ACC112 (cell line): ENCODE data around the gene LSAMP.

Source experiments
- H2AFZ ChIP-seq: fragments of 200-600 bp; sonication (generic); one replicate; pipeline ENCODE4 v1.6.0; 2017; ENCODE audit warnings: antibody characterized with exemption, low read length; ENCODE audit not compliant: unreplicated experiment
- H3K27ac ChIP-seq: fragments of 200-600 bp; sonication (generic); 2 replicates; pipeline ENCODE4 v1.5.1; 2014; ENCODE audit warnings: low read depth, mild to moderate bottlenecking, antibody characterized with exemption, low read length, moderate library complexity
- H3K27me3 ChIP-seq: fragments of 200-600 bp; sonication (generic); 2 replicates; pipeline ENCODE4 v1.6.1; 2014; ENCODE audit warnings: mild to moderate bottlenecking, antibody characterized with exemption, low read length, moderate library complexity, mixed read lengths; ENCODE audit not compliant: insufficient read depth
- H3K36me3 ChIP-seq: fragments of 200-600 bp; sonication (generic); 2 replicates; pipeline ENCODE4 v1.6.1; 2016; ENCODE audit warnings: mild to moderate bottlenecking, antibody characterized with exemption, low read length, moderate library complexity, mixed read lengths; ENCODE audit not compliant: insufficient read depth
- H3K4me1 ChIP-seq: fragments of 200-600 bp; sonication (generic); one replicate; pipeline ENCODE4 v1.6.1; 2016; ENCODE audit warnings: low read length, mixed read lengths; ENCODE audit not compliant: insufficient read depth, unreplicated experiment, control insufficient read depth
- H3K4me3 ChIP-seq: fragments of 200-600 bp; sonication (generic); 2 replicates; pipeline ENCODE4 v1.5.1; 2014; ENCODE audit warnings: mild to moderate bottlenecking, low read depth, low read length
- H3K79me2 ChIP-seq: fragments of 200-600 bp; sonication (generic); one replicate; pipeline ENCODE4 v1.6.0; 2016; ENCODE audit warnings: low read length; ENCODE audit not compliant: control insufficient read depth, unreplicated experiment, insufficient read depth

The LSAMP gene

GRCh38 chr3:115975796-115976195 lies 469.5 kb downstream of the LSAMP start:
- Histone ChIP-seq H3K4me3 (no peak overlapping the region), H3K79me2 (no peaks in the 10 kb centered on the region), H3K27me3 (no peaks in the 10 kb centered on the region), H3K4me1 (peaks cover 4% of the 10 kb centered on the region), H3K36me3 (no peaks in the 10 kb centered on the region), H3K27ac (no peak overlapping the region), H2AFZ (no peak overlapping the region)

- Histone ChIP-seq H3K27ac (no peak overlapping the region), H3K27me3 (no peaks in the 10 kb centered on the region), H3K4me1 (peaks cover 4% of the 10 kb centered on the region), H3K4me3 (no peak overlapping the region), H2AFZ (no peak overlapping the region), H3K36me3 (no peaks in the 10 kb centered on the region), H3K79me2 (no peaks in the 10 kb centered on the region)
Observed at GRCh38 chr3:115975353-115975752, 469.9 kb downstream of the LSAMP start.

- Histone ChIP-seq H3K27ac (no peak overlapping the region), H3K27me3 (no peaks in the 10 kb centered on the region), H2AFZ (no peak overlapping the region), H3K4me3 (no peak overlapping the region), H3K36me3 (no peaks in the 10 kb centered on the region), H3K79me2 (no peaks in the 10 kb centered on the region), H3K4me1 (peaks cover 4% of the 10 kb centered on the region)
Observed at GRCh38 chr3:115974940-115975339, 470.3 kb downstream of the LSAMP start.

- no peaks in the 10 kb centered on the region for H3K4me1 ChIP-seq
- H3K4me3 ChIP-seq: no peak overlapping the region
- H3K36me3 ChIP-seq: no peaks in the 10 kb centered on the region
- H3K79me2 ChIP-seq: no peaks in the 10 kb centered on the region
- H3K27ac ChIP-seq: no peak overlapping the region
- no peaks in the 10 kb centered on the region for H3K27me3 ChIP-seq
- H2AFZ ChIP-seq: no peak overlapping the region
Observed at GRCh38 chr3:115968871-115969270, 476.4 kb downstream of the LSAMP start.

GRCh38 chr3:115961380-115961779 lies 483.9 kb downstream of the LSAMP start:
- peak overlapping the region; percentile 44 for H2AFZ ChIP-seq
- no peaks in the 10 kb centered on the region for H3K79me2 ChIP-seq
- H3K27ac ChIP-seq: no peak overlapping the region
- H3K4me1 ChIP-seq: no peaks in the 10 kb centered on the region
- no peaks in the 10 kb centered on the region for H3K36me3 ChIP-seq
- H3K4me3 ChIP-seq: no peak overlapping the region
- no peaks in the 10 kb centered on the region for H3K27me3 ChIP-seq

- Histone ChIP-seq H3K27me3 (no peaks in the 10 kb centered on the region), H3K27ac (no peak overlapping the region), H3K4me3 (no peak overlapping the region), H3K79me2 (no peaks in the 10 kb centered on the region), H2AFZ (no peak overlapping the region), H3K36me3 (no peaks in the 10 kb centered on the region), H3K4me1 (no peaks in the 10 kb centered on the region)
Observed at GRCh38 chr3:115960799-115961198, 484.5 kb downstream of the LSAMP start.

GRCh38 chr3:115958526-115958925 lies 486.8 kb downstream of the LSAMP start:
- H3K27ac ChIP-seq: no peak overlapping the region
- H3K36me3 ChIP-seq: no peaks in the 10 kb centered on the region
- H3K4me1 ChIP-seq: no peaks in the 10 kb centered on the region
- no peak overlapping the region for H3K4me3 ChIP-seq
- H3K79me2 ChIP-seq: no peaks in the 10 kb centered on the region
- no peak overlapping the region for H2AFZ ChIP-seq
- no peaks in the 10 kb centered on the region for H3K27me3 ChIP-seq

- Histone ChIP-seq H3K27me3 (no peaks in the 10 kb centered on the region), H3K79me2 (no peaks in the 10 kb centered on the region), H2AFZ (no peak overlapping the region), H3K27ac (no peak overlapping the region), H3K36me3 (no peaks in the 10 kb centered on the region), H3K4me1 (no peaks in the 10 kb centered on the region), H3K4me3 (no peak overlapping the region)
Observed at GRCh38 chr3:115947325-115947724, 498.0 kb downstream of the LSAMP start.

GRCh38 chr3:115943579-115943978 lies 501.7 kb downstream of the LSAMP start:
- Histone ChIP-seq H2AFZ (no peak overlapping the region), H3K4me1 (no peaks in the 10 kb centered on the region), H3K27me3 (no peaks in the 10 kb centered on the region), H3K4me3 (no peak overlapping the region), H3K79me2 (no peaks in the 10 kb centered on the region), H3K27ac (no peak overlapping the region), H3K36me3 (no peaks in the 10 kb centered on the region)

GRCh38 chr3:115937054-115937453 lies 508.2 kb downstream of the LSAMP start:
- Histone ChIP-seq H3K27me3 (no peaks in the 10 kb centered on the region), H3K79me2 (no peaks in the 10 kb centered on the region), H2AFZ (no peak overlapping the region), H3K4me3 (no peak overlapping the region), H3K27ac (no peak overlapping the region), H3K4me1 (no peaks in the 10 kb centered on the region), H3K36me3 (no peaks in the 10 kb centered on the region)

- no peak overlapping the region for H3K27ac ChIP-seq
- no peak overlapping the region for H3K4me3 ChIP-seq
- H3K27me3 ChIP-seq: no peaks in the 10 kb centered on the region
Observed at GRCh38 chr3:115932807-115933206, 512.5 kb downstream of the LSAMP start.

More at GRCh38 chr3:115932807-115933206, 512.5 kb downstream of the LSAMP start:
- H3K4me1 ChIP-seq: no peaks in the 10 kb centered on the region
- H3K36me3 ChIP-seq: no peaks in the 10 kb centered on the region
- H2AFZ ChIP-seq: no peak overlapping the region
- no peaks in the 10 kb centered on the region for H3K79me2 ChIP-seq
